GM12875 (cell line): Measurements from ENCODE around the gene TRIM44.

Source experiments
- H3K4me3 ChIP-seq: one replicate; pipeline ENCODE4 v1.5.1; 2011; ENCODE audit warnings: low read depth, low read length, control low read depth
- CTCF ChIP-seq: IDR thresholded peaks from 2 replicates; pipeline ENCODE4 v1.5.1; 2011; ENCODE audit warnings: low read depth, mild to moderate bottlenecking, control low read depth, inconsistent platforms, low read length, moderate library complexity, borderline replicate concordance; ENCODE audit not compliant: insufficient read depth

TRIM44 gene

DNA sequence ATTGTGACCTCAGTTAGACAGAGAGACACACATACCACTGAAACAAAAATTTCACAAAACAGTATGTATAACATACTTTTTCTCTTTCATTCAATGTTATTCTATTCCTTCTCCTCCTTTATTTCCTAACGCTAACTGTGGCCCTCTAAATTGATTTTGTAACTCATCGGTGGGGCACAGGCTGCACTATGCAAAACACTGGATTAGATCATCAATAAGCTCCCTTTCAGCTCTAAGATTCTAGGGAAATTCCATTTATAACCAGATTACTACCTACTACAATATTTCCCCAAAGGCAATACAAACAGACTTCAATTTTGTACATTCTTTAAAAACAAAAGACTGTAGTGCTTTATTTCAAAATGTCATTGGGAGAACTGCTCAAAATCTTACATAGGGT is 38.3 kb upstream of the TRIM44 start:
- H3K4me3 ChIP-seq, result no peak overlapping the region
- no peak for TF ChIP-seq CTCF

GRCh38 chr11:35624781-35625180 is 37.8 kb upstream of the TRIM44 start:
- TF ChIP-seq CTCF, result no peak
- no peak overlapping the region for H3K4me3 ChIP-seq

DNA sequence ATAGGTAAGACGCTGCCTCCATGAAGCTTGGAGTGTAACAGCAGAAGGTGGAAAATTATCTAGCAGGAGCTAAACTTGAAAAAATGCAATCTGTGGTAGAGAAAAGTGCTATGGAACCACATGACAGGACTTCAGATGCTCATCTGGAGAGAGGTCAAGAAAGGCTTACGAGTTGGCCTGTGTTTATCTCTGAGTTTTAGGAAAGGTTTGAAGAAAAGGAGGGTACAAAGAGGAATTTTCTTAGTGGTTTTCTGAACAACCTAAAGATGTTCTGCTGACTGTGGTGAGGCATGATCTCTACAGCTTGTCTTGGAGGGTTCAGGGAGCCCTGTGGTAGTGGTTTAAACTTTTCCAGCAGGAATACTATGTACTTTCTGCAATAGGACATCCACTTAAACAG is 36.1 kb upstream of the TRIM44 start:
- no peak for TF ChIP-seq CTCF
- H3K4me3 ChIP-seq, result no peak overlapping the region

DNA sequence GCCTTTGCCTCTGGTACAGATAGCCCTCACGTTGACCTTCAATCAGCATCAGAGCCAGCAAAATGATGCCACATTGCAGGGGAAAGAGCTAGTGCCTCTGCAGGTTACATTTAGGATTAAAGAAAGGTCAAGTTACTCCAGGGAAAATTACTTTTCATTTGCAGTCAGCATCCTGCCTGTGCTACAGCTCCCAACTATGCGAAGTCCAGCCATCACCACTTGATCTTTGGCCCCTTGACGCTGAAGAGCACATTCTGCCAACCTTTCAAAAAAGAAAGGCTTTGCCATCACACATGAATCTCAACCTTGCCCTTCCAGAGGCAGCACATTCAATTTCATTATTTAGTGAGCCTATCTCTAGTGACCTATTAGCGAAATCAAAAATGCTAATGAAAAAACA is 33.1 kb upstream of the TRIM44 start:
- TF ChIP-seq CTCF, result no peak

GRCh38 chr11:35629914-35630313 is 32.7 kb upstream of the TRIM44 start:
- H3K4me3 ChIP-seq, result no peak overlapping the region
- no peak for TF ChIP-seq CTCF

More for the DNA sequence above, 33.1 kb upstream of the TRIM44 start:
- H3K4me3 ChIP-seq, result no peak overlapping the region

DNA sequence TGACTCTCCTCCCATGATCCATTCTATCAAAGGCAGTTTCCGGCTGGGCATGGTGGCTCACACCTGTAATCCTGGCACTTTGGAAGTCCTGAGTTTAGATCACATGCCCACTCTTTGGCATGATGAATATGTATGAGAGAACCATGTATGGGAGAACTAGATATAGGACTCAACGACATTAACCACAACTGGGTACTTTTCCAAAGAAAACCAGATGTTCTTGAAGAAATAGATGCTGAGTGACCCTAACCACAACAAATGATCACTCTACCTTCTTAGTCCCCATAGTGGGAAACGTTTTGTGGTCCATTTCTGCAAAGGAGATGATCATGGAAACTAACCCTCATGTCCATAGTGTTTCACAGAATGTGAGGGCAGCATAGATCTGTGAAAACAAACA is 30.7 kb upstream of the TRIM44 start:
- no peak for TF ChIP-seq CTCF
- H3K4me3 ChIP-seq, result no peak overlapping the region

- no peak for TF ChIP-seq CTCF
- no peak overlapping the region for H3K4me3 ChIP-seq
Measured at GRCh38 chr11:35632301-35632700, 30.3 kb upstream of the TRIM44 start.
